HG02623 (cell line): ENCODE measurements around the gene BTBD9.

Experiments used
- ATAC-seq: cut with Tn5 transposase; IDR thresholded peaks from one replicate; pipeline ENCODE4 v1.9.1; 2021; ENCODE audit warnings: moderate library complexity; ENCODE audit not compliant: unreplicated experiment

BTBD9 gene

GRCh38 chr6:38153076-38153797 lies 486.5 kb downstream of the BTBD9 start:
- ATAC-seq, result no peak

DNA sequence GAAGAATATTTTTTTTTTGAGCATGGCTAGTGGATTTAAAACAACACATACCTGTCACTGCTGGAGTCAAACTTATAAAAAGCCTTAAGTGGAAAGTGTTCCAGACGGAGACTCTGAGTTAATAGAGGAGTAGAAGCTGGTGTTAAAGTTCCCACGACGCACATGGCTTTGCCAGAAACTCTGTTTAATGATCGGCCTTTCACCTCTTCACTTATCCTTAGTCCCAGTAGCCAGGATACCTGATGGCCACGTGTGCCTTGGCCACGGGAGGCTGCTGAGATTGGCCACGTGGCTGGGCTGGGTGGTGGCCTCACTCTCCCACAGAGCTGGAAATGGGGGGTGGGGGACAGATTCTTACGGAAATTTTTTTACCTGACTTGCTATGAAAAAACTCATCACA lies 487.1 kb downstream of the BTBD9 start:
- no peak for ATAC-seq

- no peak for ATAC-seq
These were observed 487.9 kb downstream of the BTBD9 start for GRCh38 chr6:38151580-38152500.

DNA sequence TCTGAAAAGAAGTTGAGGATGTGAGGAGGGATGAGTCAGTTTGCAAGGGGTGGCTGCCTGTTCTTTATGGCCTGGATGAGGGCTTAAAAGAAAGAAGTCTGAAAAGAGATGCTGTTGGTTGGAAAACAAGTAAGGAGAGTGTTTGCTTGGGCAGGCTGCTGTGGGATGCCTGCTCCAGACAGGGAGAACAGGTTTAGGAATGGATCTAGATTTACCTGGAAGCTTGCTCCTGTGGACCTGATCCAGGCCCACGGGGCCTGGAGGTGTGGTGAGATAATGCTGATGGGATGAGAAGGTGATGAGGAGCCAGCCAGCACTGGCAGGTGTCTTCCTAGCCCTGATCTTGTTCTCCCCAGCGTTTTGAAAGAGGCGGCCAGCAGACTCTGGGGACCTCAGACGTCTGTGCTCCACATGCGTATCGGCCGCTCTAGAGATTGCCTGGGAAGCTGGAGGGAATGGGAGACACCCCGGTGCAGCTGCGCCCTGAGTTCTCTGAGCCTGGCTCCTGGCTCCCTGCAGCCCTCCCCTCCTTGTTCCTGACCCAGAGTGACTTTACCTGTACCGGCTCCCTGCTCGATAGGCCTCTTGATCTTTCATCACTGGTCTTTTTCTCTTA lies 488.9 kb downstream of the BTBD9 start:
- no peak for ATAC-seq

DNA sequence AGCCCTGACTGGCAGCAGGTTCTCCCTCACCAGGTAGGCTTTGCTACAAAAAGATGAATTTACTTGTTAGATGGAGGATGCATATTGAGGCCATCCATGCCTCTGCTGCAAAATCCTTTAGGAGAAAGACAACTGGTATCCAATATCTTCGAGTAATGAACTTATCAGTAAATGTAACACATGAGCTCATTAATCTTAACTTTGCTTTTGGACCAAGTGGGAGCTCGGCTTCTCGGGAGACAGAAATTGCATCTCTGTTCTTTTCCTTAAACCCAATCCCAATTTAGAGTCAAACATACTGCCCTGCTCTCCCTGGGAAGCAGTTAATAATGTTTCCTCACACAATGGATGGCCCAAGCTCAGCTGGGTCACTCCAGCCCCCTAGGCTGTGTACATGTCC lies 489.7 kb downstream of the BTBD9 start:
- ATAC-seq, result no peak

DNA sequence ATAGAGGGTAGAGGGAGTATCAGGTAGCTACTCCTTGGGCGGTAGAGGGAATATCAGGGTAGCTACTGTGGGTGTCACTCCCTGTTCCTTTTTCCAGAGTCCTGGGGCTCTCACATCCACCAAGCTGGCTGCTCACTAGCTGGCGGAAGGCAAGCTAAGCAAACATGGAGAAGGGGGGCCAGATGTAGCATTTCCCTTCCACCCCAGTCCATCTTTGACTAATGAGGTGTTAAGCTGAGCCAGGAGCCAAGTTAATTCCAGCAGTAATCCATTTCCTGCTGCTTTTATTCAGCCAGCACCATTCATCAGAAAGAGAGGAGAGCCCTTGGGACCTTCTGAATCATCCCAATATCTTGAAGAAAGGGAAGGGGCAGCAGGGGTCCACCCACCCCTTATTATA lies 490.2 kb downstream of the BTBD9 start:
- no peak for ATAC-seq

DNA sequence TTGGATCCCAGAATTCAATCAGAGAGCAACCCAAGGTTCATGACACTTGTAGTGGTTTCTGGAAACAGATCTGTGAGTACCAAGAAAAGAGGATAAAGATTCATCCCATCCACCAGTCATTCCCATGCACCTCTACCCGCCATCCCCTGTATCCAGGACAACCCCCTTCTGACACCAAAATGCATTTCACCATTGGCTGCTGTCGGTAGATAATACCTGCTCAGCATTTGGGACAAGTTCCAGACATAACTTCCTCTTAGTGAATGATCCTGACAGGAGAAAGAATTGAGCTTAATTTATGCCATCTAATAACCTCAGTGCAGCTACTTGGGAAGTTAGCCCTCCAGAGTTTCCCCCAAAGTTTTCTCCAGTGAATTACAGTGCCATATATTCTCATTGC lies 491.1 kb downstream of the BTBD9 start:
- no peak for ATAC-seq

GRCh38 chr6:38146734-38147027 lies 493.0 kb downstream of the BTBD9 start:
- ATAC-seq, result no peak

DNA sequence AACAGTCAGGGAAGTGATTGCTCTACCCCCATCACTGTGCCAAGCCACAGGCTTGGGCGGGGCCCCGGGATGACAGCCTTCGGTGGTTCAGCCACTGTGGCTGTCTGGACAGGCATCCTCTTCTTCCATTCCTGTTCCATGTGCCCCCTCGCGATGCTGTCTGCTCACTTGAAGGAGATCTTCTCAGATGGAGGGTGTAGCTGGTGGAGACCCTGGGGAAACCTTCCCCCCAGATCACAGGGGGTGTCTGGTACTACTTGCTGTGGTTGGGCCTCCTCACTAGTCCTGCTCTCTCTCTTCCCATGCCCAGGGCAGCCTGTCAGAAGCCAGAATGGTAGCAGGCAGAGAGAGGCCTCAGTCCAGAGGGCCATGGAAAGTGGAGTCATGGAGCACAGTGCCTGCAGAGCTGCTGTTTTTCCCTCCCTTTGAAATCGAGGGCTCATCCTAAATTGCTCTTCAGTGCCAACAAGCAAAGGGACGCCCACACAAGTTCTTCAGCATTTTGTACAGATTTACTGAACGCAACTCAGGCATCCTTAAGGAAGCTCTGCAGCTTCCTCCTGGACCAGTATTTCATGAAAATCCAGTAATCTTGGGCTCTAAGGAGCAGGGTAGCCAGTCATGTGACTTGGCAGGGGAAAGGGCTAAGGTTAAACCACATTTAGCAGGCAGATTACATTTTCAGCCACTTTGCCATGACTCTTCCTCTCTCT lies 493.6 kb downstream of the BTBD9 start:
- ATAC-seq, result no peak

- no peak for ATAC-seq
These were observed 495.3 kb downstream of the BTBD9 start for GRCh38 chr6:38144365-38144945.

GRCh38 chr6:38143191-38144150 lies 496.3 kb downstream of the BTBD9 start:
- ATAC-seq, result no peak

- ATAC-seq, result no peak
These were observed 497.4 kb downstream of the BTBD9 start for GRCh38 chr6:38142178-38142902.

GRCh38 chr6:38141716-38142115 lies 498.0 kb downstream of the BTBD9 start:
- no peak for ATAC-seq

DNA sequence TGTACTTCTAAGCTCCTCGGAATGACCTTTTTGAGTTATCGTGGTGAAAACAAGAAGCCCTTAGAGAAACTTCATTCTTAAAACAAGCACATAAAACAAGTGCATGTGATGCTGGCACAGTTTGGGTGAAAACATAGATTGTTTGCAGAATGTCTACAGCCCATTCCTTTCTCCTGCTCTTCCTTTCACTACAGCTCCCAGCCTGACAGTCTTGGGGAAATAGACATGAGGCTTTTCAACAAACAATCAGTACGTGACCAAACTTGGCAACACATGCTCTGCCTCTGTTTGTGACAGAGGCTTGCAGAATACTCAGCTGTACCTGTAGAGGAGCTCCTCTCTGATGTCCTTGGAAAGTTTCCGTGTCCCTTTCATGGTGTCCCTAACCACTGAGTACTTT lies 498.6 kb downstream of the BTBD9 start:
- ATAC-seq, result no peak

DNA sequence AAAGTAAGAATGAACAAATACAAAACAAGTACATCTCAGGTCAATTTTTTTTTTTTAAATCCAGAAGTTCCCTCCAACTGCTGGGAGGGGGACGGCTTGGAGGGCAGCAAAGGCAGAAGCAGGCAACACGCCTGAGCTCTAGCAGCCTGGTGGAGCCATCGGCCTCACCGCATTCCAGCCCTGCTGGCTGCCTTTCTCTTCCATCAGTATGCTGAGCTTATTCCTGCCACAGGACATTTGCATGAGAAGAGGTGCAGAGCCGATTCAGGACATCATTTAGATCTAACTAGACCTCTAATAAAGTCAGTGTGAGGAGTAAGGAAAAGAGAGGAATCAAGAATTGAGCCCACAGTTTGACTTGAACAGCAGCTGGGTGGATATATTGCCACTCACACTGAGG lies 501.4 kb downstream of the BTBD9 start:
- no peak for ATAC-seq

DNA sequence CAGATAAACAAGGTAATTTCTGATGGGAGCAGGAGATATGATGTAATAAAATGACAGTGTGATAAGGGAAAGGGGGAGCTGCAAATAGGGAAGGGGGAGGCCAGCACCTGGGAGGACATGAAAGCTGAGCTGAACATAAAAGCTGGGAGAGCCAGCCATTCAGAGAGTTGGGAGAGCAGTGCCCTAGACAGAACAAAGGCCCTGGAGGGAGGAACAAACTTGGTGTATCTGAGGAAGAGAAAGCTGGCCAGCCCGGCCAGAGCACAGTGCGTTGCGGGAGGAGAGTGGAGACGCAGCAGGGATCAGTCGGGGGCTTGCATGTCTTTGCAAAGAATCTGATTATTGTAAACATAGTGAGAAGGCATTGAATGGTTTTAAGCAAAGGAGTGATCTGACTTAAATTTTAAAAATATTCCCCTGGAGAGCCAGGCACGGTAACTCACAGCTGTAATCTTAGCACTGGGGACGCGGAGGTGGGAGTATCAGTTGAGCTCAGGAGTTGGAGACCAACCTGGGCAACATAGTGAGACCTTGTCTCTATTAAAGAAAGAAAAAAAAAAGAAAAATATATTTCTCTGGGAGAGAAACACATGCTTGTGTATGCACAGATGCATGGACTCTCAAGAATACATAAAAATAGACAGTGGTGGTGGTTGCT lies 502.0 kb downstream of the BTBD9 start:
- ATAC-seq, result no peak

DNA sequence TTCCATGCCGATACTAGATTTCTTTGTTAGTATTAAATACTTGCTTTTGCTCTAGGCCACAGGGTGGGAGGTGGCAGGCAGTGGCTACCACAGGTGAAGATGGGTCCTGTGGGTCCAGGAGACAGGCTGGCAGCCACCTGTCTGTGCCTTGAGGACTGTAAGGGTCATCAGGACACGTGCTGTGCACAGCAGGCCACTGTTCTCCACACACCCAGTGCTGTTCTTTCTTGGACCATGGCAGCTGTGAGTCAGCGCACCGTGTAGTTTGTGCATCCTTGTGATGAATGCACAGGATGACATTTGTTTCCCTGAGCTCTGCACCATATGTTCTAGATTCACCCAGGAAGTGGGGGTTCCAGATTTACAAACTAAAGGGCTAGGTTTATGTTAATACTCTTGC lies 503.2 kb downstream of the BTBD9 start:
- ATAC-seq, result no peak

GRCh38 chr6:38134704-38135088 lies 505.0 kb downstream of the BTBD9 start:
- ATAC-seq, result no peak
